HCT116 (cell line): Measurements from ENCODE around the gene KAZN. TPM values are rescaled to one million over a fixed set of nuclear protein-coding genes. Genes with fewer than 3 reads are reported as not detected.

Experiments
- ATAC-seq: fragments of 200-7000 bp; cut with Tn5 transposase; 2 replicates; pipeline ENCODE4 v1.9.1; 2020; ENCODE audit warnings: mild to moderate bottlenecking, moderate library complexity
- BruUV-seq: library from RNA; stranded (reverse); fragments of 400-500 nt; replicated peaks from 2 replicates; lab custom pipeline; 2021; lab: Mats Ljungman, UMichigan
- CTCF ChIA-PET: fragments of 300-600 bp; sonication (Branson Sonifier 250); formaldehyde crosslinking; loops from one replicate; lab custom pipeline; 2021; ENCODE audit warnings: antibody characterized with exemption; lab: Charles Lee
- POLR2A ChIA-PET: fragments of 300-600, 350-600 bp; sonication (Branson Sonifier 250); formaldehyde crosslinking; loops from one replicate; lab custom pipeline; 2021; ENCODE audit warnings: antibody characterized with exemption; lab: Charles Lee
- RAD21 ChIA-PET, 2 experiments: fragments of 300-600 bp; sonication (Branson Sonifier 250); formaldehyde crosslinking; loops; one replicate each; lab custom pipeline; 2023; ENCODE audit warnings: low total read pairs in 2 of 2; ENCODE audit not compliant: uncharacterized antibody in 2 of 2, unreplicated experiment in 2 of 2, low non-redundant PET in 1 of 2; lab: Charles Lee
- DNase-seq: peaks from one replicate; pipeline ENCODE4 v3.0.0-alpha.2; 2010; ENCODE audit warnings: low read depth, low spot score
- H2AFZ ChIP-seq: fragments of 200-600 bp; shearing (Covaris generic), sonication (generic); 2 replicates; pipeline ENCODE4 v1.6.1; 2017; ENCODE audit warnings: low read depth, mixed run types, mixed read lengths, antibody characterized with exemption, low read length; ENCODE audit not compliant: poor library complexity, severe bottlenecking
- H3K27ac ChIP-seq: 2 replicates; pipeline ENCODE4 v1.5.1; 2012; ENCODE audit warnings: low read depth, low read length
- H3K27me3 ChIP-seq: fragments of 200-600 bp; sonication (generic); 2 replicates; pipeline ENCODE4 v1.6.1; 2016; ENCODE audit warnings: mixed run types, low read length, mixed read lengths; ENCODE audit not compliant: insufficient read depth
- H3K36me3 ChIP-seq, 2 experiments: fragments of 200-500 bp in 1 of 2; fragments of 200-600 bp in 1 of 2; sonication (Bioruptor generic) in 1 of 2; sonication (generic) in 1 of 2; 2 replicates each; pipeline versions ENCODE4 v1.5.1 to v1.6.1; 2014 to 2016; ENCODE audit warnings: low read length in 2 of 2, inconsistent platforms in 1 of 2, mixed read lengths in 1 of 2, mixed run types in 1 of 2; ENCODE audit not compliant: insufficient read depth in 2 of 2, control insufficient read depth in 1 of 2
- H3K4me1 ChIP-seq, 2 experiments: fragments of 200-600 bp in 1 of 2; sonication (generic) in 1 of 2; 2 replicates each; pipeline versions ENCODE4 v1.5.1 to v1.6.1; 2012 to 2017; ENCODE audit warnings: low read length in 2 of 2, inconsistent platforms in 1 of 2, mild to moderate bottlenecking in 1 of 2, mixed read lengths in 1 of 2, mixed run types in 1 of 2, moderate library complexity in 1 of 2; ENCODE audit not compliant: insufficient read depth in 2 of 2, control insufficient read depth in 1 of 2
- H3K4me2 ChIP-seq: fragments of 200-600 bp; sonication (generic); 2 replicates; pipeline ENCODE4 v1.6.1; 2017; ENCODE audit warnings: mixed run types, low read length, mixed read lengths
- H3K4me3 ChIP-seq, 2 experiments: fragments of 200-600 bp in 1 of 2; sonication (generic) in 1 of 2; replicated peaks in 1 of 2; 2 replicates each; pipeline ENCODE4 v1.5.1; 2011 to 2016; ENCODE audit warnings: low read length in 2 of 2, control low read depth in 1 of 2, low read depth in 1 of 2, mild to moderate bottlenecking in 1 of 2, mixed read lengths in 1 of 2, mixed run types in 1 of 2
- H3K79me2 ChIP-seq: fragments of 200-600 bp; sonication (generic); 2 replicates; pipeline ENCODE4 v1.6.1; 2017; ENCODE audit warnings: mild to moderate bottlenecking, mixed run types, low read length, moderate library complexity, mixed read lengths; ENCODE audit not compliant: insufficient read depth
- H3K9ac ChIP-seq: fragments of 200-600 bp; sonication (generic); 2 replicates; pipeline ENCODE4 v1.6.1; 2016; ENCODE audit warnings: low read length, mixed read lengths
- H3K9me2 ChIP-seq: fragments of 200-600 bp; sonication (generic), shearing (Covaris generic); 2 replicates; pipeline ENCODE4 v1.6.1; 2017; ENCODE audit warnings: mixed run types, mild to moderate bottlenecking, moderate library complexity; ENCODE audit not compliant: insufficient read depth
- H3K9me3 ChIP-seq, 2 experiments: fragments of 200-500 bp in 1 of 2; fragments of 200-600 bp in 1 of 2; sonication (Bioruptor generic) in 1 of 2; sonication (generic) in 1 of 2; 2 replicates each; pipeline ENCODE4 v1.6.1; 2014 to 2017; ENCODE audit warnings: low read length in 2 of 2, mixed read lengths in 2 of 2, inconsistent platforms in 1 of 2, low read depth in 1 of 2, mild to moderate bottlenecking in 1 of 2, mixed run types in 1 of 2, moderate library complexity in 1 of 2; ENCODE audit not compliant: control insufficient read depth in 1 of 2, insufficient read depth in 1 of 2
- H4K20me1 ChIP-seq: fragments of 200-600 bp; sonication (generic), shearing (Covaris generic); 2 replicates; pipeline ENCODE4 v1.6.1; 2017; ENCODE audit warnings: mixed run types, mild to moderate bottlenecking, moderate library complexity; ENCODE audit not compliant: insufficient read depth
- CBX3 ChIP-seq: IDR thresholded peaks from 2 replicates; pipeline ENCODE4 v1.6.1; 2012; ENCODE audit warnings: low read depth
- CEBPB ChIP-seq: IDR thresholded peaks from 2 replicates; pipeline ENCODE4 v1.6.1; 2012; ENCODE audit warnings: low read depth
- CTCF ChIP-seq, 3 experiments: fragments of 200-600 bp in 1 of 3; sonication (generic) in 1 of 3; IDR thresholded peaks in 2 of 3; conservative IDR thresholded peaks in 1 of 3; 2 replicates each; pipeline ENCODE4 v1.5.1; 2012 to 2017; ENCODE audit warnings: low read depth in 2 of 3, low read length in 2 of 3, antibody characterized with exemption in 1 of 3, borderline replicate concordance in 1 of 3, control low read depth in 1 of 3, mild to moderate bottlenecking in 1 of 3, mixed read lengths in 1 of 3, mixed run types in 1 of 3, moderate library complexity in 1 of 3; ENCODE audit not compliant: insufficient read depth in 1 of 3
- EGR1 ChIP-seq: IDR thresholded peaks from 2 replicates; pipeline ENCODE4 v1.6.1; 2012; ENCODE audit warnings: low read depth
- EZH2 ChIP-seq: fragments of 200-600 bp; sonication (generic); IDR thresholded peaks from 2 replicates; pipeline ENCODE4 v1.6.1; 2017; ENCODE audit warnings: antibody characterized with exemption, mixed run types
- EZH2phosphoT487 ChIP-seq: fragments of 200-600 bp; IDR thresholded peaks from 2 replicates; pipeline ENCODE4 v1.6.1; 2018; ENCODE audit warnings: antibody characterized with exemption, borderline replicate concordance
- FOSL1 ChIP-seq: IDR thresholded peaks from 2 replicates; pipeline ENCODE4 v1.6.1; 2012; ENCODE audit warnings: low read depth
- JUND ChIP-seq: IDR thresholded peaks from 2 replicates; pipeline ENCODE4 v1.6.1; 2012
- POLR2A ChIP-seq: IDR thresholded peaks from 2 replicates; pipeline ENCODE4 v1.7.0; 2011; ENCODE audit warnings: borderline replicate concordance; ENCODE audit not compliant: insufficient read depth, insufficient read length; ENCODE audit errors: extremely low read depth
- POLR2AphosphoS5 ChIP-seq: IDR thresholded peaks from 2 replicates; pipeline ENCODE4 v1.6.1; 2011; ENCODE audit warnings: mild to moderate bottlenecking, low read depth, low read length, moderate library complexity
- RAD21 ChIP-seq: IDR thresholded peaks from 2 replicates; pipeline ENCODE4 v1.6.1; 2012; ENCODE audit warnings: low read depth, mild to moderate bottlenecking
- REST ChIP-seq: IDR thresholded peaks from 2 replicates; pipeline ENCODE4 v1.6.1; 2012; ENCODE audit warnings: low read depth
- SP1 ChIP-seq: IDR thresholded peaks from 2 replicates; pipeline ENCODE4 v1.6.1; 2012; ENCODE audit warnings: low read depth
- SRF ChIP-seq: IDR thresholded peaks from 2 replicates; pipeline ENCODE4 v1.6.1; 2012; ENCODE audit warnings: low read depth
- ZBTB33 ChIP-seq: IDR thresholded peaks from 2 replicates; pipeline ENCODE4 v1.6.1; 2011; ENCODE audit warnings: mild to moderate bottlenecking, low read length, moderate library complexity; ENCODE audit not compliant: insufficient replicate concordance; ENCODE audit errors: extremely low read depth
- ZFX ChIP-seq: fragments of 450-650 bp; IDR thresholded peaks from 2 replicates; pipeline ENCODE4 v1.6.1; 2017
- ZNF274 ChIP-seq: fragments of 200-500 bp; sonication (Bioruptor generic); IDR thresholded peaks from 2 replicates; pipeline ENCODE4 v1.6.1; 2014; ENCODE audit warnings: mild to moderate bottlenecking, low read depth, low read length, inconsistent platforms
- intact Hi-C: fragments of 100-400 bp; cut with micrococcal nuclease; formaldehyde crosslinking; loops from 2 replicates; pipeline ENCODE4 v1.10.0; 2022
- total RNA-seq: library from RNA; stranded (reverse); gene quantifications from one replicate; pipeline ENCODE4 v1.2.1, GENCODE V29; 2021; ENCODE audit not compliant: unreplicated experiment
- TF ChIP-seq, protein P1 (sequence below): IDR thresholded peaks from 2 replicates; pipeline ENCODE4 v1.6.1; 2012

The KAZN gene
- total RNA-seq, 1 experiment from 2014 or later = 13.4 TPM

- H3K79me2 ChIP-seq = no peaks in the 10 kb centered on the region
- no peaks in the 10 kb centered on the region for H3K36me3 ChIP-seq
- no peaks in the 10 kb centered on the region for H4K20me1 ChIP-seq
- BruUV-seq = no TSS peak
- ATAC-seq (no peak), DNase-seq (no peak)
- CTCF ChIA-PET = no interaction called here
- no peak overlapping the region for H3K4me3 ChIP-seq
- H3K27me3 ChIP-seq = peaks cover 24% of the 10 kb centered on the region
- H3K9me3 ChIP-seq = no peaks in the 10 kb centered on the region
- no peak overlapping the region for H3K27ac ChIP-seq
- RAD21 ChIA-PET = no interaction called here
- H2AFZ ChIP-seq = no peak overlapping the region
- no peak overlapping the region for H3K4me2 ChIP-seq
- POLR2A ChIA-PET = no interaction called here
- H3K9ac ChIP-seq = no peak overlapping the region
- TF ChIP-seq CBX3 (no peak), EZH2phosphoT487 (no peak), ZBTB33 (no peak), EZH2 (no peak), POLR2A (no peak), REST (no peak), ZFX (no peak), CTCF (IDR thresholded peaks at IDR 0.05 in 2 of 3, conservative IDR thresholded peaks at IDR 0.05 in 1 of 3; ENCODE audit: borderline replicate concordance in 1 of 3, insufficient read depth in 1 of 3, low read depth in 2 of 3, low read length in 2 of 3) (no peak), CEBPB (no peak), JUND (no peak), ZNF274 (no peak), POLR2AphosphoS5 (no peak), SRF (no peak), SP1 (no peak), RAD21 (no peak), EGR1 (no peak), FOSL1 (no peak)
- TF ChIP-seq, protein P1, sequence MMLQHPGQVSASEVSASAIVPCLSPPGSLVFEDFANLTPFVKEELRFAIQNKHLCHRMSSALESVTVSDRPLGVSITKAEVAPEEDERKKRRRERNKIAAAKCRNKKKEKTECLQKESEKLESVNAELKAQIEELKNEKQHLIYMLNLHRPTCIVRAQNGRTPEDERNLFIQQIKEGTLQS = no peak
- intact Hi-C loops = no loop called here
- H3K9me2 ChIP-seq = no peaks in the 10 kb centered on the region
- no peaks in the 10 kb centered on the region for H3K4me1 ChIP-seq
Measured at GRCh38 chr1:14610761-14611160, 12.3 kb downstream of the KAZN start.
